HCT116 (cell line): ENCODE data around the gene PLCB3. TPM values are rescaled to one million over a fixed set of nuclear protein-coding genes. Genes with fewer than 3 reads are reported as not detected.

Experiments used
- ATAC-seq: fragments of 200-7000 bp; cut with Tn5 transposase; 2 replicates; pipeline ENCODE4 v1.9.1; 2020; ENCODE audit warnings: mild to moderate bottlenecking, moderate library complexity
- BruUV-seq: library from RNA; stranded (reverse); fragments of 400-500 nt; replicated peaks from 2 replicates; lab custom pipeline; 2021; lab: Mats Ljungman, UMichigan
- CTCF ChIA-PET: fragments of 300-600 bp; sonication (Branson Sonifier 250); formaldehyde crosslinking; loops from one replicate; lab custom pipeline; 2021; ENCODE audit warnings: antibody characterized with exemption; lab: Charles Lee
- POLR2A ChIA-PET: fragments of 300-600, 350-600 bp; sonication (Branson Sonifier 250); formaldehyde crosslinking; loops from one replicate; lab custom pipeline; 2021; ENCODE audit warnings: antibody characterized with exemption; lab: Charles Lee
- RAD21 ChIA-PET, 2 experiments: fragments of 300-600 bp; sonication (Branson Sonifier 250); formaldehyde crosslinking; loops; one replicate each; lab custom pipeline; 2023; ENCODE audit warnings: low total read pairs in 2 of 2; ENCODE audit not compliant: uncharacterized antibody in 2 of 2, unreplicated experiment in 2 of 2, low non-redundant PET in 1 of 2; lab: Charles Lee
- DNase-seq: peaks from one replicate; pipeline ENCODE4 v3.0.0-alpha.2; 2010; ENCODE audit warnings: low read depth, low spot score
- H2AFZ ChIP-seq: fragments of 200-600 bp; shearing (Covaris generic), sonication (generic); 2 replicates; pipeline ENCODE4 v1.6.1; 2017; ENCODE audit warnings: low read depth, mixed run types, mixed read lengths, antibody characterized with exemption, low read length; ENCODE audit not compliant: poor library complexity, severe bottlenecking
- H3K27ac ChIP-seq: 2 replicates; pipeline ENCODE4 v1.5.1; 2012; ENCODE audit warnings: low read depth, low read length
- H3K27me3 ChIP-seq: fragments of 200-600 bp; sonication (generic); 2 replicates; pipeline ENCODE4 v1.6.1; 2016; ENCODE audit warnings: mixed run types, low read length, mixed read lengths; ENCODE audit not compliant: insufficient read depth
- H3K36me3 ChIP-seq, 2 experiments: fragments of 200-500 bp in 1 of 2; fragments of 200-600 bp in 1 of 2; sonication (Bioruptor generic) in 1 of 2; sonication (generic) in 1 of 2; 2 replicates each; pipeline versions ENCODE4 v1.5.1 to v1.6.1; 2014 to 2016; ENCODE audit warnings: low read length in 2 of 2, inconsistent platforms in 1 of 2, mixed read lengths in 1 of 2, mixed run types in 1 of 2; ENCODE audit not compliant: insufficient read depth in 2 of 2, control insufficient read depth in 1 of 2
- H3K4me1 ChIP-seq, 2 experiments: fragments of 200-600 bp in 1 of 2; sonication (generic) in 1 of 2; 2 replicates each; pipeline versions ENCODE4 v1.5.1 to v1.6.1; 2012 to 2017; ENCODE audit warnings: low read length in 2 of 2, inconsistent platforms in 1 of 2, mild to moderate bottlenecking in 1 of 2, mixed read lengths in 1 of 2, mixed run types in 1 of 2, moderate library complexity in 1 of 2; ENCODE audit not compliant: insufficient read depth in 2 of 2, control insufficient read depth in 1 of 2
- H3K4me2 ChIP-seq: fragments of 200-600 bp; sonication (generic); 2 replicates; pipeline ENCODE4 v1.6.1; 2017; ENCODE audit warnings: mixed run types, low read length, mixed read lengths
- H3K4me3 ChIP-seq, 2 experiments: fragments of 200-600 bp in 1 of 2; sonication (generic) in 1 of 2; replicated peaks in 1 of 2; 2 replicates each; pipeline ENCODE4 v1.5.1; 2011 to 2016; ENCODE audit warnings: low read length in 2 of 2, control low read depth in 1 of 2, low read depth in 1 of 2, mild to moderate bottlenecking in 1 of 2, mixed read lengths in 1 of 2, mixed run types in 1 of 2
- H3K79me2 ChIP-seq: fragments of 200-600 bp; sonication (generic); 2 replicates; pipeline ENCODE4 v1.6.1; 2017; ENCODE audit warnings: mild to moderate bottlenecking, mixed run types, low read length, moderate library complexity, mixed read lengths; ENCODE audit not compliant: insufficient read depth
- H3K9ac ChIP-seq: fragments of 200-600 bp; sonication (generic); 2 replicates; pipeline ENCODE4 v1.6.1; 2016; ENCODE audit warnings: low read length, mixed read lengths
- H3K9me2 ChIP-seq: fragments of 200-600 bp; sonication (generic), shearing (Covaris generic); 2 replicates; pipeline ENCODE4 v1.6.1; 2017; ENCODE audit warnings: mixed run types, mild to moderate bottlenecking, moderate library complexity; ENCODE audit not compliant: insufficient read depth
- H3K9me3 ChIP-seq, 2 experiments: fragments of 200-500 bp in 1 of 2; fragments of 200-600 bp in 1 of 2; sonication (Bioruptor generic) in 1 of 2; sonication (generic) in 1 of 2; 2 replicates each; pipeline ENCODE4 v1.6.1; 2014 to 2017; ENCODE audit warnings: low read length in 2 of 2, mixed read lengths in 2 of 2, inconsistent platforms in 1 of 2, low read depth in 1 of 2, mild to moderate bottlenecking in 1 of 2, mixed run types in 1 of 2, moderate library complexity in 1 of 2; ENCODE audit not compliant: control insufficient read depth in 1 of 2, insufficient read depth in 1 of 2
- H4K20me1 ChIP-seq: fragments of 200-600 bp; sonication (generic), shearing (Covaris generic); 2 replicates; pipeline ENCODE4 v1.6.1; 2017; ENCODE audit warnings: mixed run types, mild to moderate bottlenecking, moderate library complexity; ENCODE audit not compliant: insufficient read depth
- ATF3 ChIP-seq: IDR thresholded peaks from 2 replicates; pipeline ENCODE4 v1.6.1; 2012
- CBX3 ChIP-seq: IDR thresholded peaks from 2 replicates; pipeline ENCODE4 v1.6.1; 2012; ENCODE audit warnings: low read depth
- CEBPB ChIP-seq: IDR thresholded peaks from 2 replicates; pipeline ENCODE4 v1.6.1; 2012; ENCODE audit warnings: low read depth
- CTCF ChIP-seq, 3 experiments: fragments of 200-600 bp in 1 of 3; sonication (generic) in 1 of 3; IDR thresholded peaks in 2 of 3; conservative IDR thresholded peaks in 1 of 3; 2 replicates each; pipeline ENCODE4 v1.5.1; 2012 to 2017; ENCODE audit warnings: low read depth in 2 of 3, low read length in 2 of 3, antibody characterized with exemption in 1 of 3, borderline replicate concordance in 1 of 3, control low read depth in 1 of 3, mild to moderate bottlenecking in 1 of 3, mixed read lengths in 1 of 3, mixed run types in 1 of 3, moderate library complexity in 1 of 3; ENCODE audit not compliant: insufficient read depth in 1 of 3
- EZH2 ChIP-seq: fragments of 200-600 bp; sonication (generic); IDR thresholded peaks from 2 replicates; pipeline ENCODE4 v1.6.1; 2017; ENCODE audit warnings: antibody characterized with exemption, mixed run types
- EZH2phosphoT487 ChIP-seq: fragments of 200-600 bp; IDR thresholded peaks from 2 replicates; pipeline ENCODE4 v1.6.1; 2018; ENCODE audit warnings: antibody characterized with exemption, borderline replicate concordance
- FOSL1 ChIP-seq: IDR thresholded peaks from 2 replicates; pipeline ENCODE4 v1.6.1; 2012; ENCODE audit warnings: low read depth
- JUND ChIP-seq: IDR thresholded peaks from 2 replicates; pipeline ENCODE4 v1.6.1; 2012
- MAX ChIP-seq: IDR thresholded peaks from 2 replicates; pipeline ENCODE4 v1.6.1; 2012
- POLR2A ChIP-seq: IDR thresholded peaks from 2 replicates; pipeline ENCODE4 v1.7.0; 2011; ENCODE audit warnings: borderline replicate concordance; ENCODE audit not compliant: insufficient read depth, insufficient read length; ENCODE audit errors: extremely low read depth
- RAD21 ChIP-seq: IDR thresholded peaks from 2 replicates; pipeline ENCODE4 v1.6.1; 2012; ENCODE audit warnings: low read depth, mild to moderate bottlenecking
- REST ChIP-seq: IDR thresholded peaks from 2 replicates; pipeline ENCODE4 v1.6.1; 2012; ENCODE audit warnings: low read depth
- SIN3A ChIP-seq: IDR thresholded peaks from 2 replicates; pipeline ENCODE4 v1.6.1; 2012; ENCODE audit warnings: low read depth
- SRF ChIP-seq: IDR thresholded peaks from 2 replicates; pipeline ENCODE4 v1.6.1; 2012; ENCODE audit warnings: low read depth
- YY1 ChIP-seq: IDR thresholded peaks from 2 replicates; pipeline ENCODE4 v1.6.1; 2011; ENCODE audit warnings: low read length, low read depth, moderate library complexity, mild to moderate bottlenecking; ENCODE audit not compliant: insufficient replicate concordance; ENCODE audit errors: extremely low read depth
- ZBTB33 ChIP-seq: IDR thresholded peaks from 2 replicates; pipeline ENCODE4 v1.6.1; 2011; ENCODE audit warnings: mild to moderate bottlenecking, low read length, moderate library complexity; ENCODE audit not compliant: insufficient replicate concordance; ENCODE audit errors: extremely low read depth
- ZNF274 ChIP-seq: fragments of 200-500 bp; sonication (Bioruptor generic); IDR thresholded peaks from 2 replicates; pipeline ENCODE4 v1.6.1; 2014; ENCODE audit warnings: mild to moderate bottlenecking, low read depth, low read length, inconsistent platforms
- intact Hi-C: fragments of 100-400 bp; cut with micrococcal nuclease; formaldehyde crosslinking; loops from 2 replicates; pipeline ENCODE4 v1.10.0; 2022
- total RNA-seq: library from RNA; stranded (reverse); gene quantifications from one replicate; pipeline ENCODE4 v1.2.1, GENCODE V29; 2021; ENCODE audit not compliant: unreplicated experiment

Gene PLCB3
- total RNA-seq, 1 experiment from 2014 or later = 106 TPM

- CTCF ChIA-PET = interaction anchor here (1.9 kb wide), 1 partner anchor 108 kb away, joined by 4 read pairs; no protein-coding TSS in a partner anchor
- no peak overlapping the region for H3K9ac ChIP-seq
- POLR2A ChIA-PET = interaction anchor here (1.4 kb wide), 1 partner anchor 63 kb away, joined by 3 read pairs; no protein-coding TSS in a partner anchor
- peaks cover 50% of the 10 kb centered on the region for H3K79me2 ChIP-seq
- no peak for ATAC-seq
- no peak for DNase-seq
- peak overlapping the region; percentile 94 for H3K27ac ChIP-seq
- no TSS peak for BruUV-seq
- RAD21 ChIA-PET = no interaction called here
- no peaks in the 10 kb centered on the region for H4K20me1 ChIP-seq
- no peaks in the 10 kb centered on the region for H3K9me2 ChIP-seq
- no peaks in the 10 kb centered on the region for H3K27me3 ChIP-seq
- peak overlapping the region; percentile 96 for H3K4me2 ChIP-seq
- H3K9me3 ChIP-seq = no peaks in the 10 kb centered on the region
- peaks cover 0 to 6% of the 10 kb centered on the region in 2 experiments; a peak in 1 of 4 replicates for H3K36me3 ChIP-seq
- no peak overlapping the region for H3K4me3 ChIP-seq
- peaks cover 34 to 76% of the 10 kb centered on the region in 2 experiments for H3K4me1 ChIP-seq
- TF ChIP-seq ATF3 (no peak), YY1 (no peak), EZH2 (no peak), CEBPB (no peak), RAD21 (no peak), JUND (no peak), CBX3 (no peak), ZNF274 (no peak), CTCF (IDR thresholded peaks at IDR 0.05 in 2 of 3, conservative IDR thresholded peaks at IDR 0.05 in 1 of 3; ENCODE audit: borderline replicate concordance in 1 of 3, insufficient read depth in 1 of 3, low read depth in 2 of 3, low read length in 2 of 3) (no peak), REST (no peak), MAX (no peak), SIN3A (no peak), SRF (no peak), ZBTB33 (no peak), FOSL1 (no peak), EZH2phosphoT487 (no peak), POLR2A (no peak)
- no peak overlapping the region for H2AFZ ChIP-seq
- intact Hi-C loops = no loop called here
Observed at GRCh38 chr11:64248578-64248977, 2.8 kb upstream of the PLCB3 start.
